CD14-positive monocyte (primary cell): ENCODE results near the gene REEP3. TPM values are rescaled to one million over a fixed set of nuclear protein-coding genes. Genes with fewer than 3 reads are reported as not detected.
"Not testable (repeated sequence)": the region's sequence is repeated elsewhere in the genome, so short reads cannot be mapped to it uniquely, and the experiment has no call there.

Source experiments
- DNase-seq, 3 donors: peaks; one replicate each; pipeline ENCODE4 v3.0.0-alpha.2; 2011 to 2022
- H2AFZ ChIP-seq: 2 replicates; pipeline ENCODE4 v1.6.0; 2012; ENCODE audit warnings: mild to moderate bottlenecking, low read depth, low read length, inconsistent platforms; ENCODE audit not compliant: insufficient read depth, poor library complexity, severe bottlenecking
- H3K27ac ChIP-seq, 2 donors: 1 replicate in 1 of 2; 2 replicates in 1 of 2; pipeline ENCODE4 v1.5.1; 2012 to 2013; ENCODE audit warnings: low read length in 2 of 2, control low read depth in 1 of 2, inconsistent platforms in 1 of 2, low read depth in 1 of 2, mild to moderate bottlenecking in 1 of 2
- H3K27me3 ChIP-seq, 2 donors: one replicate each; pipeline versions ENCODE4 v1.6.0 to v1.6.1; 2011 to 2013; ENCODE audit warnings: low read length in 2 of 2; ENCODE audit not compliant: control insufficient read depth in 2 of 2, insufficient read depth in 2 of 2
- H3K36me3 ChIP-seq, 2 donors: replicated peaks in 1 of 2; 1 replicate in 1 of 2; 2 replicates in 1 of 2; pipeline versions ENCODE4 v1.5.1 to v1.6.1; 2012 to 2013; ENCODE audit warnings: low read length in 2 of 2, control low read depth in 1 of 2, inconsistent platforms in 1 of 2, mild to moderate bottlenecking in 1 of 2; ENCODE audit not compliant: insufficient read depth in 2 of 2, control insufficient read depth in 1 of 2
- H3K4me1 ChIP-seq, 2 donors: 1 replicate in 1 of 2; 2 replicates in 1 of 2; pipeline versions ENCODE4 v1.5.1 to v1.6.1; 2012 to 2013; ENCODE audit warnings: low read length in 2 of 2, control low read depth in 1 of 2, inconsistent platforms in 1 of 2, mild to moderate bottlenecking in 1 of 2, moderate library complexity in 1 of 2; ENCODE audit not compliant: insufficient read depth in 2 of 2, control insufficient read depth in 1 of 2
- H3K4me2 ChIP-seq: replicated peaks from 2 replicates; pipeline ENCODE3; 2012; ENCODE audit warnings: low read length, moderate library complexity, mild to moderate bottlenecking; ENCODE audit not compliant: poor library complexity, severe bottlenecking; ENCODE audit errors: extremely low read depth
- H3K4me3 ChIP-seq, 3 experiments: fragments of 200-600 bp in 1 of 3; sonication (generic) in 1 of 3; replicated peaks in 1 of 3; 1 replicate in 2 of 3; 2 replicates in 1 of 3; pipeline ENCODE4 v1.5.1; 2011 to 2013; ENCODE audit warnings: low read length in 3 of 3, mild to moderate bottlenecking in 3 of 3, control low read depth in 2 of 3, low read depth in 2 of 3, inconsistent platforms in 1 of 3, moderate library complexity in 1 of 3
- H3K79me2 ChIP-seq: 2 replicates; pipeline ENCODE4 v1.6.0; 2012; ENCODE audit warnings: mild to moderate bottlenecking, control low read depth, inconsistent platforms, low read length, moderate library complexity; ENCODE audit not compliant: insufficient read depth
- H3K9ac ChIP-seq: 2 replicates; pipeline ENCODE4 v1.6.0; 2017; ENCODE audit warnings: low read length, mild to moderate bottlenecking; ENCODE audit not compliant: insufficient read depth, poor library complexity, severe bottlenecking
- H3K9me3 ChIP-seq, 2 donors: replicated peaks in 1 of 2; 1 replicate in 1 of 2; 2 replicates in 1 of 2; pipeline versions ENCODE4 v1.5.1 to v1.6.1; 2012 to 2013; ENCODE audit warnings: low read length in 2 of 2, control low read depth in 1 of 2; ENCODE audit not compliant: control insufficient read depth in 1 of 2, insufficient read depth in 1 of 2
- H4K20me1 ChIP-seq: 2 replicates; pipeline ENCODE4 v1.6.0; 2012; ENCODE audit warnings: mild to moderate bottlenecking, low read length, control low read depth, moderate library complexity; ENCODE audit not compliant: insufficient read depth
- H3K27ac Mint-ChIP-seq, 7 donors: one replicate each; pipeline ENCODE4 v1.8.0; 2020; ENCODE audit warnings: mild to moderate bottlenecking in 7 of 7, mixed read lengths in 7 of 7, moderate library complexity in 6 of 7, inconsistent platforms in 2 of 7
- H3K27me3 Mint-ChIP-seq, 3 donors: one replicate each; pipeline ENCODE4 v1.8.0; 2021 to 2022; ENCODE audit warnings: low read depth in 3 of 3, mild to moderate bottlenecking in 3 of 3, mixed read lengths in 3 of 3, moderate library complexity in 3 of 3, inconsistent platforms in 1 of 3
- H3K36me3 Mint-ChIP-seq, 2 donors: one replicate each; pipeline ENCODE4 v1.8.0; 2020; ENCODE audit warnings: mixed read lengths in 2 of 2, inconsistent platforms in 1 of 2, mild to moderate bottlenecking in 1 of 2
- H3K4me1 Mint-ChIP-seq: one replicate; pipeline ENCODE4 v1.8.0; 2020; ENCODE audit warnings: mild to moderate bottlenecking, mixed read lengths
- H3K4me3 Mint-ChIP-seq, 2 donors: one replicate each; pipeline ENCODE4 v1.8.0; 2020; ENCODE audit warnings: mild to moderate bottlenecking in 2 of 2, mixed read lengths in 2 of 2, moderate library complexity in 1 of 2
- H3K9me3 Mint-ChIP-seq, 7 donors: one replicate each; pipeline ENCODE4 v1.8.0; 2020 to 2022; ENCODE audit warnings: mixed read lengths in 7 of 7, mild to moderate bottlenecking in 6 of 7, moderate library complexity in 6 of 7, inconsistent platforms in 2 of 7
- CTCF ChIP-seq: fragments of 200-600 bp; IDR thresholded peaks from one replicate; pipeline ENCODE4 v1.8.0; 2022; ENCODE audit warnings: antibody characterized with exemption, mild to moderate bottlenecking
- WGBS: methylation state at CpG from one replicate; pipeline ENCODE4 v1.1.5; 2013; ENCODE audit warnings: missing lambda C conversion rate; ENCODE audit not compliant: insufficient coverage; 5-methylcytosine and 5-hydroxymethylcytosine counted together
- intact Hi-C, 2 donors: fragments of 100-400 bp; cut with micrococcal nuclease; formaldehyde crosslinking; loops; one replicate each; pipeline versions ENCODE4 v1.15.0 to v1.15.1; 2023
- polyA plus RNA-seq, 3 donors: library from polyadenylated mRNA; depleted of rRNA in 1 of 3; unstranded in 2 of 3; stranded (reverse) in 1 of 3; fragments of 300-500 nt in 2 of 3; fragments of >200 nt in 1 of 3; fragmentation: Illumina TruSeq in 2 of 3; gene quantifications; 1 replicate in 2 of 3; 2 replicates in 1 of 3; pipeline ENCODE4 v1.2.3, GENCODE V29; 2012 to 2021

Gene REEP3
- polyA plus RNA-seq, 3 donors, result 9.1 to 17.7 (median 17.7) TPM

- Histone ChIP-seq H3K9me3 (no peaks in the 10 kb centered on the region), H3K4me1 (no peaks in the 10 kb centered on the region), H3K4me2 (no peak overlapping the region), H3K9ac (no peak overlapping the region), H3K79me2 (no peaks in the 10 kb centered on the region), H3K27me3 (no peaks in the 10 kb centered on the region), H3K36me3 (no peaks in the 10 kb centered on the region), H4K20me1 (no peaks in the 10 kb centered on the region), H2AFZ (no peak overlapping the region), H3K4me3 (no peak overlapping the region), H3K27ac (no peak overlapping the region)
- Mint-ChIP-seq H3K4me3 (no peak overlapping the region), H3K36me3 (no peaks in the 10 kb centered on the region), H3K4me1 (no peaks in the 10 kb centered on the region), H3K9me3 (peaks cover 0 to 2% (median 0%) of the 10 kb centered on the region in 7 donors), H3K27ac (peak overlapping the region in 1 of 7 donors; percentile 31), H3K27me3 (peaks cover 0 to 2% (median 2%) of the 10 kb centered on the region in 3 donors)
- WGBS, result 100% methylated on average over 1 of the region's 5 CpGs
- DNase-seq, result no peak
- TF ChIP-seq CTCF, result no peak
- intact Hi-C loops, result no loop called here
Measured at GRCh38 chr10:63661347-63661746, 140.1 kb downstream of the REEP3 start.

GRCh38 chr10:63664341-63664885 is 143.2 kb downstream of the REEP3 start:
- no peaks in the 10 kb centered on the region for H3K27me3 ChIP-seq
- H3K36me3 ChIP-seq, result no peaks in the 10 kb centered on the region
- Mint-ChIP-seq H3K27ac (no peak overlapping the region), H3K4me3 (no peak overlapping the region), H3K27me3 (peaks cover 0 to 2% (median 2%) of the 10 kb centered on the region in 3 donors), H3K9me3 (peaks cover 0 to 2% (median 0%) of the 10 kb centered on the region in 7 donors), H3K36me3 (no peaks in the 10 kb centered on the region), H3K4me1 (peaks cover 4% of the 10 kb centered on the region)
- H3K9me3 ChIP-seq, result no peaks in the 10 kb centered on the region
- no peak overlapping the region for H3K4me3 ChIP-seq
- H3K27ac ChIP-seq, result no peak overlapping the region
- H3K9ac ChIP-seq, result no peak overlapping the region
- H3K4me1 ChIP-seq, result no peaks in the 10 kb centered on the region
- DNase-seq, result no peak
- intact Hi-C loops, result no loop called here
- H3K4me2 ChIP-seq, result no peak overlapping the region
- WGBS, result 100% methylated on average over 6 of the region's 13 CpGs
- H4K20me1 ChIP-seq, result no peaks in the 10 kb centered on the region
- no peak overlapping the region for H2AFZ ChIP-seq
- no peak for TF ChIP-seq CTCF
- no peaks in the 10 kb centered on the region for H3K79me2 ChIP-seq

GRCh38 chr10:63665006-63665580 is 143.9 kb downstream of the REEP3 start:
- not testable (repeated sequence) for H4K20me1 ChIP-seq, H3K79me2 ChIP-seq

More at GRCh38 chr10:63665006-63665580, 143.9 kb downstream of the REEP3 start:
- H3K27ac Mint-ChIP-seq, H3K4me1 ChIP-seq, intact Hi-C loops, H3K27me3 Mint-ChIP-seq, H3K4me2 ChIP-seq, H3K9me3 Mint-ChIP-seq, H3K36me3 ChIP-seq, H3K4me1 Mint-ChIP-seq, DNase-seq, H3K27ac ChIP-seq, H3K9me3 ChIP-seq, H3K4me3 ChIP-seq, H3K9ac ChIP-seq, H3K27me3 ChIP-seq, H3K4me3 Mint-ChIP-seq, H3K36me3 Mint-ChIP-seq: not testable (repeated sequence)
- 82% methylated on average over 2 of the region's 10 CpGs for WGBS
- H2AFZ ChIP-seq, result peak overlapping the region; percentile 1
